ENCODE results near the gene OTUB1. TPM values are rescaled to one million over a fixed set of nuclear protein-coding genes. Genes with fewer than 3 reads are reported as not detected.
"Not testable (repeated sequence)": the region's sequence is repeated elsewhere in the genome, so short reads cannot be mapped to it uniquely, and the experiment has no call there.

OTUB1 gene
- total and polyA plus RNA-seq, 4 donors, result 40.8 to 95.2 (median 72.3) TPM

- H3K4me3 ChIP-seq, result no peak overlapping the region
- no peaks in the 10 kb centered on the region for H3K27me3 ChIP-seq (ENCODE audit: control insufficient read depth in 3 of 3, insufficient read depth in 3 of 3, low read length in 2 of 3)
- peak in 1 of 3 donors; percentile 38 for DNase-seq
- H3K9me3 ChIP-seq (ENCODE audit: control insufficient read depth in 4 of 4, insufficient read depth in 3 of 4, low read length in 3 of 4), result no peaks in the 10 kb centered on the region
- no peak overlapping the region for H3K9ac ChIP-seq (ENCODE audit: insufficient read depth in 1 of 2, low read length in 2 of 2)
- 74 to 78% methylated on average over 18 of the region's 18 CpGs for WGBS, 2 donors
- TF ChIP-seq CTCF (IDR thresholded peaks at IDR 0.05; ENCODE audit: control extremely low read depth, extremely low read depth), result no peak
- H3K4me1 ChIP-seq (ENCODE audit: control insufficient read depth in 5 of 5, insufficient read depth in 5 of 5, low read length in 5 of 5), result peaks cover 0 to 13% (median 0%) of the 10 kb centered on the region in 5 donors
- no peak for ATAC-seq (ENCODE audit: insufficient read depth, low FRiP score)
- no peaks in the 10 kb centered on the region for H3K36me3 ChIP-seq (ENCODE audit: control insufficient read depth in 4 of 4, insufficient read depth in 4 of 4, low read length in 4 of 4)
- H3K27ac ChIP-seq (ENCODE audit: low read depth in 1 of 2, low read length in 1 of 2), result no peak overlapping the region
These were observed 58.6 kb downstream of the OTUB1 start for GRCh38 chr11:64044730-64045393.

GRCh38 chr11:64045700-64046099 lies 59.5 kb downstream of the OTUB1 start:
- no peak for TF ChIP-seq CTCF (IDR thresholded peaks at IDR 0.05; ENCODE audit: control extremely low read depth, extremely low read depth)
- H3K4me3 ChIP-seq, result no peak overlapping the region
- ATAC-seq (ENCODE audit: insufficient read depth, low FRiP score) (no peak), DNase-seq (no peak)
- H3K4me1 ChIP-seq (ENCODE audit: control insufficient read depth in 5 of 5, insufficient read depth in 5 of 5, low read length in 5 of 5), result peaks cover 0 to 11% (median 0%) of the 10 kb centered on the region in 5 donors
- H3K9ac ChIP-seq (ENCODE audit: insufficient read depth in 1 of 2, low read length in 2 of 2), result no peak overlapping the region
- no peaks in the 10 kb centered on the region for H3K9me3 ChIP-seq (ENCODE audit: control insufficient read depth in 4 of 4, insufficient read depth in 3 of 4, low read length in 3 of 4)
- WGBS, 2 donors, result 96% methylated on average over 2 of the region's 2 CpGs
- H3K36me3 ChIP-seq (ENCODE audit: control insufficient read depth in 4 of 4, insufficient read depth in 4 of 4, low read length in 4 of 4), result no peaks in the 10 kb centered on the region
- no peaks in the 10 kb centered on the region for H3K27me3 ChIP-seq (ENCODE audit: control insufficient read depth in 3 of 3, insufficient read depth in 3 of 3, low read length in 2 of 3)
- no peak overlapping the region for H3K27ac ChIP-seq (ENCODE audit: low read depth in 1 of 2, low read length in 1 of 2)

- H3K36me3 ChIP-seq (ENCODE audit: control insufficient read depth in 4 of 4, insufficient read depth in 4 of 4, low read length in 4 of 4); ATAC-seq (ENCODE audit: insufficient read depth, low FRiP score); H3K4me1 ChIP-seq (ENCODE audit: control insufficient read depth in 5 of 5, insufficient read depth in 5 of 5, low read length in 5 of 5); H3K27ac ChIP-seq (ENCODE audit: low read depth in 1 of 2, low read length in 1 of 2); H3K9ac ChIP-seq (ENCODE audit: insufficient read depth in 1 of 2, low read length in 2 of 2); DNase-seq; H3K27me3 ChIP-seq (ENCODE audit: control insufficient read depth in 3 of 3, insufficient read depth in 3 of 3, low read length in 2 of 3); H3K9me3 ChIP-seq (ENCODE audit: control insufficient read depth in 4 of 4, insufficient read depth in 3 of 4, low read length in 3 of 4); H3K4me3 ChIP-seq: not testable (repeated sequence)
- WGBS, 2 donors, result 91 to 95% methylated on average over 8 of the region's 8 CpGs
These were observed 61.1 kb downstream of the OTUB1 start for GRCh38 chr11:64047373-64047772.

Small RNA genes within 50 kb of the gene (small RNA-seq; reads per million reads assigned to genes)
- not detected for gene RNU6-45P (ENCODE audit: low replicate concordance)

Other genes starting within 250 kb of the OTUB1 start
- gene ZFTA, start 217.7 kb upstream of the OTUB1 start, total RNA-seq, result 10 to 100 TPM in 1 of 2 donors, 1 to 10 TPM in 1; 8.7 to 21.8 TPM
- gene ZFTA, start 217.7 kb upstream of the OTUB1 start, polyA plus RNA-seq, result 1 to 10 TPM; 4.1 to 4.6 TPM
- gene SPINDOC, start 173.0 kb upstream of the OTUB1 start, total RNA-seq, result 10 to 100 TPM; 12.7 to 15.6 TPM
- 10 to 100 TPM in 1 of 2 donors, 1 to 10 TPM in 1; 9.9 to 23.9 TPM for gene SPINDOC, start 173.0 kb upstream of the OTUB1 start, polyA plus RNA-seq
- 10 to 100 TPM; 35.3 to 42.9 TPM for gene MARK2, start 147.3 kb upstream of the OTUB1 start, total RNA-seq
- gene MARK2, start 147.3 kb upstream of the OTUB1 start, polyA plus RNA-seq, result 10 to 100 TPM; 15.5 to 29.2 TPM
- gene RCOR2, start 69.3 kb upstream of the OTUB1 start, total RNA-seq, result 1 to 10 TPM; 1.4 to 1.6 TPM
- gene RCOR2, start 69.3 kb upstream of the OTUB1 start, polyA plus RNA-seq, result under 1 TPM; 0.16 to 0.37 TPM
- 10 to 100 TPM; 18.1 to 20.5 TPM for gene NAA40, start 47.4 kb upstream of the OTUB1 start, total RNA-seq
- 1 to 10 TPM; 9.2 to 9.6 TPM for gene NAA40, start 47.4 kb upstream of the OTUB1 start, polyA plus RNA-seq
- 100 to 1,000 TPM; 149 to 362 TPM for gene COX8A, start 11.8 kb upstream of the OTUB1 start, total RNA-seq
- 100 to 1,000 TPM; 666 to 779 TPM for gene COX8A, start 11.8 kb upstream of the OTUB1 start, polyA plus RNA-seq
- gene FLRT1, start 49.5 kb downstream of the OTUB1 start, total RNA-seq, result under 1 TPM; 0.18 to 0.34 TPM
- under 1 TPM; 0.02 to 0.06 TPM for gene FLRT1, start 49.5 kb downstream of the OTUB1 start, polyA plus RNA-seq
- 10 to 100 TPM; 13.6 to 24.5 TPM for gene MACROD1, start 179.7 kb downstream of the OTUB1 start, total RNA-seq
- 10 to 100 TPM in 1 of 2 donors, 1 to 10 TPM in 1; 9.9 to 70.0 TPM for gene MACROD1, start 179.7 kb downstream of the OTUB1 start, polyA plus RNA-seq
- gene STIP1, start 199.7 kb downstream of the OTUB1 start, total RNA-seq, result 100 to 1,000 TPM; 107 to 122 TPM
- gene STIP1, start 199.7 kb downstream of the OTUB1 start, polyA plus RNA-seq, result 10 to 100 TPM; 75.9 to 82.1 TPM
- gene FERMT3, start 220.3 kb downstream of the OTUB1 start, total RNA-seq, result 100 to 1,000 TPM in 1 of 2 donors, 10 to 100 TPM in 1; 17.4 to 102 TPM
- 100 to 1,000 TPM in 1 of 2 donors, 10 to 100 TPM in 1; 67.3 to 182 TPM for gene FERMT3, start 220.3 kb downstream of the OTUB1 start, polyA plus RNA-seq
- gene TRPT1, start 239.7 kb downstream of the OTUB1 start, total RNA-seq, result 10 to 100 TPM; 18.3 to 34.0 TPM
- 10 to 100 TPM; 34.6 to 62.5 TPM for gene TRPT1, start 239.7 kb downstream of the OTUB1 start, polyA plus RNA-seq
- 10 to 100 TPM; 23.7 to 90.2 TPM for gene NUDT22, start 239.8 kb downstream of the OTUB1 start, total RNA-seq
- 10 to 100 TPM; 62.0 to 67.8 TPM for gene NUDT22, start 239.8 kb downstream of the OTUB1 start, polyA plus RNA-seq
- 10 to 100 TPM; 22.7 to 34.1 TPM for gene DNAJC4, start 244.1 kb downstream of the OTUB1 start, total RNA-seq
- 10 to 100 TPM; 34.6 to 58.4 TPM for gene DNAJC4, start 244.1 kb downstream of the OTUB1 start, polyA plus RNA-seq
- gene VEGFB, start 248.1 kb downstream of the OTUB1 start, total RNA-seq, result 100 to 1,000 TPM in 1 of 2 donors, 10 to 100 TPM in 1; 37.8 to 124 TPM
- gene VEGFB, start 248.1 kb downstream of the OTUB1 start, polyA plus RNA-seq, result 100 to 1,000 TPM in 1 of 2 donors, 10 to 100 TPM in 1; 43.7 to 115 TPM

All from lung (tissue), 13 donors.